CD14-positive monocyte (primary cell): ENCODE data around the gene IRF4. TPM values are rescaled to one million over a fixed set of nuclear protein-coding genes. Genes with fewer than 3 reads are reported as not detected.

Source experiments
- DNase-seq, 3 donors: peaks; one replicate each; pipeline ENCODE4 v3.0.0-alpha.2; 2011 to 2022
- H2AFZ ChIP-seq: 2 replicates; pipeline ENCODE4 v1.6.0; 2012; ENCODE audit warnings: mild to moderate bottlenecking, low read depth, low read length, inconsistent platforms; ENCODE audit not compliant: insufficient read depth, poor library complexity, severe bottlenecking
- H3K27ac ChIP-seq, 2 donors: 1 replicate in 1 of 2; 2 replicates in 1 of 2; pipeline ENCODE4 v1.5.1; 2012 to 2013; ENCODE audit warnings: low read length in 2 of 2, control low read depth in 1 of 2, inconsistent platforms in 1 of 2, low read depth in 1 of 2, mild to moderate bottlenecking in 1 of 2
- H3K27me3 ChIP-seq, 2 donors: one replicate each; pipeline versions ENCODE4 v1.6.0 to v1.6.1; 2011 to 2013; ENCODE audit warnings: low read length in 2 of 2; ENCODE audit not compliant: control insufficient read depth in 2 of 2, insufficient read depth in 2 of 2
- H3K36me3 ChIP-seq, 2 donors: replicated peaks in 1 of 2; 1 replicate in 1 of 2; 2 replicates in 1 of 2; pipeline versions ENCODE4 v1.5.1 to v1.6.1; 2012 to 2013; ENCODE audit warnings: low read length in 2 of 2, control low read depth in 1 of 2, inconsistent platforms in 1 of 2, mild to moderate bottlenecking in 1 of 2; ENCODE audit not compliant: insufficient read depth in 2 of 2, control insufficient read depth in 1 of 2
- H3K4me1 ChIP-seq, 2 donors: 1 replicate in 1 of 2; 2 replicates in 1 of 2; pipeline versions ENCODE4 v1.5.1 to v1.6.1; 2012 to 2013; ENCODE audit warnings: low read length in 2 of 2, control low read depth in 1 of 2, inconsistent platforms in 1 of 2, mild to moderate bottlenecking in 1 of 2, moderate library complexity in 1 of 2; ENCODE audit not compliant: insufficient read depth in 2 of 2, control insufficient read depth in 1 of 2
- H3K4me2 ChIP-seq: replicated peaks from 2 replicates; pipeline ENCODE3; 2012; ENCODE audit warnings: low read length, moderate library complexity, mild to moderate bottlenecking; ENCODE audit not compliant: poor library complexity, severe bottlenecking; ENCODE audit errors: extremely low read depth
- H3K4me3 ChIP-seq, 3 experiments: fragments of 200-600 bp in 1 of 3; sonication (generic) in 1 of 3; replicated peaks in 1 of 3; 1 replicate in 2 of 3; 2 replicates in 1 of 3; pipeline ENCODE4 v1.5.1; 2011 to 2013; ENCODE audit warnings: low read length in 3 of 3, mild to moderate bottlenecking in 3 of 3, control low read depth in 2 of 3, low read depth in 2 of 3, inconsistent platforms in 1 of 3, moderate library complexity in 1 of 3
- H3K79me2 ChIP-seq: 2 replicates; pipeline ENCODE4 v1.6.0; 2012; ENCODE audit warnings: mild to moderate bottlenecking, control low read depth, inconsistent platforms, low read length, moderate library complexity; ENCODE audit not compliant: insufficient read depth
- H3K9ac ChIP-seq: 2 replicates; pipeline ENCODE4 v1.6.0; 2017; ENCODE audit warnings: low read length, mild to moderate bottlenecking; ENCODE audit not compliant: insufficient read depth, poor library complexity, severe bottlenecking
- H3K9me3 ChIP-seq, 2 donors: replicated peaks in 1 of 2; 1 replicate in 1 of 2; 2 replicates in 1 of 2; pipeline versions ENCODE4 v1.5.1 to v1.6.1; 2012 to 2013; ENCODE audit warnings: low read length in 2 of 2, control low read depth in 1 of 2; ENCODE audit not compliant: control insufficient read depth in 1 of 2, insufficient read depth in 1 of 2
- H4K20me1 ChIP-seq: 2 replicates; pipeline ENCODE4 v1.6.0; 2012; ENCODE audit warnings: mild to moderate bottlenecking, low read length, control low read depth, moderate library complexity; ENCODE audit not compliant: insufficient read depth
- H3K27ac Mint-ChIP-seq, 7 donors: one replicate each; pipeline ENCODE4 v1.8.0; 2020; ENCODE audit warnings: mild to moderate bottlenecking in 7 of 7, mixed read lengths in 7 of 7, moderate library complexity in 6 of 7, inconsistent platforms in 2 of 7
- H3K27me3 Mint-ChIP-seq, 3 donors: one replicate each; pipeline ENCODE4 v1.8.0; 2021 to 2022; ENCODE audit warnings: low read depth in 3 of 3, mild to moderate bottlenecking in 3 of 3, mixed read lengths in 3 of 3, moderate library complexity in 3 of 3, inconsistent platforms in 1 of 3
- H3K36me3 Mint-ChIP-seq, 2 donors: one replicate each; pipeline ENCODE4 v1.8.0; 2020; ENCODE audit warnings: mixed read lengths in 2 of 2, inconsistent platforms in 1 of 2, mild to moderate bottlenecking in 1 of 2
- H3K4me1 Mint-ChIP-seq: one replicate; pipeline ENCODE4 v1.8.0; 2020; ENCODE audit warnings: mild to moderate bottlenecking, mixed read lengths
- H3K4me3 Mint-ChIP-seq, 2 donors: one replicate each; pipeline ENCODE4 v1.8.0; 2020; ENCODE audit warnings: mild to moderate bottlenecking in 2 of 2, mixed read lengths in 2 of 2, moderate library complexity in 1 of 2
- H3K9me3 Mint-ChIP-seq, 7 donors: one replicate each; pipeline ENCODE4 v1.8.0; 2020 to 2022; ENCODE audit warnings: mixed read lengths in 7 of 7, mild to moderate bottlenecking in 6 of 7, moderate library complexity in 6 of 7, inconsistent platforms in 2 of 7
- WGBS: methylation state at CpG from one replicate; pipeline ENCODE4 v1.1.5; 2013; ENCODE audit warnings: missing lambda C conversion rate; ENCODE audit not compliant: insufficient coverage; 5-methylcytosine and 5-hydroxymethylcytosine counted together
- intact Hi-C, 2 donors: fragments of 100-400 bp; cut with micrococcal nuclease; formaldehyde crosslinking; loops; one replicate each; pipeline versions ENCODE4 v1.15.0 to v1.15.1; 2023
- polyA plus RNA-seq, 3 donors: library from polyadenylated mRNA; depleted of rRNA in 1 of 3; unstranded in 2 of 3; stranded (reverse) in 1 of 3; fragments of 300-500 nt in 2 of 3; fragments of >200 nt in 1 of 3; fragmentation: Illumina TruSeq in 2 of 3; gene quantifications; 1 replicate in 2 of 3; 2 replicates in 1 of 3; pipeline ENCODE4 v1.2.3, GENCODE V29; 2012 to 2021
- TF ChIP-seq, protein P1 (sequence below): fragments of 200-600 bp; IDR thresholded peaks from one replicate; pipeline ENCODE4 v1.8.0; 2022; ENCODE audit warnings: antibody characterized with exemption, mild to moderate bottlenecking

IRF4 gene
- polyA plus RNA-seq, 3 donors, result 3.0 to 13.6 (median 6.4) TPM

DNA sequence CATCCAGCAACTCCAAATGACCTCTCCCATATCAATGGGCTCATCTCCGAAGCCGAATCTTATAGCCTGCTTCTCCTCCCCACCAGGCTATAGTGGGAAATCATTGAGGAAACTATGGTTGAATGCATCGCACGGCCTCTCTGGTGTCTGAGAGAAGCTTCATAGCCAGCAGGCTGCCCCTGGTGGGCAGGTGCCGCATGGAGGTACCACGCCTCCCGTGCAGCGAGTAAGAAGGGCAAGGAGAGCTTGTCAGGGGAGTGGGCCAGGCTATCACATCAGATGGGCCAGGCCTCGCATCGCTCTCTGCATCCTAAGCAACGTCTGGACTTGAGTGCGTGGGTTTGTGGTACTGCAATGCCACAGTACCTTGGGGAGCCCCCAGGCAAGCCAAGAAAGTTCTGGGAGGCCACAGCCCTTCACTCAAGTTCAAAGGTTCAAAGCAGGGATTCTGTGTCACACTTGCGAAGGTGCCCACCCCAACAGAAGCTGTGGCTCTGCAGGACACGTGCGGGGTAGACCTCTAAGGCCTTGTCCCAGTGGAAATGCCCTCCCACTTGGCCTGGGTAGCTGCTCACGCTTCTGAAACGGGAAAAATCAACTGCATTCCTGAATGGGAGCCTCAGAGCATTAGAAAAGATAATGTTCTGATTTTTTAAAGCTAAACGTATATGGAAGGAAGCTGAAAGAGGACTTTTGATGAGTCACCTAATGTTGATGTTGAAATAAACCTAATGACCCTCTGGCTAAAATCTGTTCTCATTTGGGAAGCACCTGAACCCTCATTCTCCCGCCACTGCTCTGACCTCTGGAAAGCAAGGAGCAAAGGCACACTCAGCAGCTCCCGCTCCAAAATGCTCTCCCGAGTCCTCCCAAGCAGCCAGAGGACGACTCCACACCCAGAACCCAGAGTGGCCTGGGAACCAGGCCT is 8.4 kb upstream of the IRF4 start:
- H3K27me3 ChIP-seq, result peaks cover 0 to 18% of the 10 kb centered on the region in 2 donors
- no peaks in the 10 kb centered on the region for H3K36me3 ChIP-seq
- H3K4me3 ChIP-seq, result no peak overlapping the region
- H3K4me2 ChIP-seq, result no peak overlapping the region
- no peak overlapping the region for H3K9ac ChIP-seq
- H3K27ac ChIP-seq, result no peak overlapping the region
- intact Hi-C loops, result no loop called here
- peaks cover 0 to 19% (median 0%) of the 10 kb centered on the region in 7 donors for H3K9me3 Mint-ChIP-seq
- peak overlapping the region in 4 of 7 donors; percentile 33 to 82 (median 67) for H3K27ac Mint-ChIP-seq
- no peak overlapping the region for H2AFZ ChIP-seq
- TF ChIP-seq, protein P1, sequence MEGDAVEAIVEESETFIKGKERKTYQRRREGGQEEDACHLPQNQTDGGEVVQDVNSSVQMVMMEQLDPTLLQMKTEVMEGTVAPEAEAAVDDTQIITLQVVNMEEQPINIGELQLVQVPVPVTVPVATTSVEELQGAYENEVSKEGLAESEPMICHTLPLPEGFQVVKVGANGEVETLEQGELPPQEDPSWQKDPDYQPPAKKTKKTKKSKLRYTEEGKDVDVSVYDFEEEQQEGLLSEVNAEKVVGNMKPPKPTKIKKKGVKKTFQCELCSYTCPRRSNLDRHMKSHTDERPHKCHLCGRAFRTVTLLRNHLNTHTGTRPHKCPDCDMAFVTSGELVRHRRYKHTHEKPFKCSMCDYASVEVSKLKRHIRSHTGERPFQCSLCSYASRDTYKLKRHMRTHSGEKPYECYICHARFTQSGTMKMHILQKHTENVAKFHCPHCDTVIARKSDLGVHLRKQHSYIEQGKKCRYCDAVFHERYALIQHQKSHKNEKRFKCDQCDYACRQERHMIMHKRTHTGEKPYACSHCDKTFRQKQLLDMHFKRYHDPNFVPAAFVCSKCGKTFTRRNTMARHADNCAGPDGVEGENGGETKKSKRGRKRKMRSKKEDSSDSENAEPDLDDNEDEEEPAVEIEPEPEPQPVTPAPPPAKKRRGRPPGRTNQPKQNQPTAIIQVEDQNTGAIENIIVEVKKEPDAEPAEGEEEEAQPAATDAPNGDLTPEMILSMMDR, result no peak
- H3K9me3 ChIP-seq, result no peaks in the 10 kb centered on the region
- 83% methylated on average over 15 of the region's 22 CpGs for WGBS
- H3K79me2 ChIP-seq, result no peaks in the 10 kb centered on the region
- peak overlapping the region in 1 of 2 donors; percentile 71 for H3K4me3 Mint-ChIP-seq
- DNase-seq, result peak in 2 of 3 donors; percentile 39 to 57
- H3K4me1 Mint-ChIP-seq, result peaks cover 36% of the 10 kb centered on the region
- H3K27me3 Mint-ChIP-seq, result peaks cover 30 to 57% (median 39%) of the 10 kb centered on the region in 3 donors
- H4K20me1 ChIP-seq, result no peaks in the 10 kb centered on the region
- no peaks in the 10 kb centered on the region for H3K36me3 Mint-ChIP-seq
- peaks cover 31 to 37% of the 10 kb centered on the region in 2 donors for H3K4me1 ChIP-seq

DNA sequence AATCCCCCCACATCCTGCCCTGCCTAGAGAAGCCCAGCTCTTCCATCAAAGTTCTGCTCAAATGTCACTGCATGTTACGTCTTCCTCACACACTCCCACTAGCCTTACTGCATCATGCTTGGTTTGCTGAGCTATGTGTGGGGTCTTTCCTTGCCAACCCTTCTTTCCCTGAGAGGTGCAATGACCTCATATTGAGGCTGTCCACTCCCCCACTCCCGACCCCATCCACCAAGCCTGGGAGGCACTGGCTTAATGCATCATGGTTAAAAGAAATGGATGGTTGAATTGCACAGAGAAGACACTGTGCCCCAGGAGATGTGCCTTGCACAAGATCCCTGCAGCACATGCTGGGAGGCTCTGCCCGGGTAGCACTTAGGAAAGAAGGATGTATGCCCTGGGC is 7.7 kb upstream of the IRF4 start:
- DNase-seq, result no peak
- no peak overlapping the region for H3K4me2 ChIP-seq
- Mint-ChIP-seq H3K36me3 (no peaks in the 10 kb centered on the region), H3K27ac (peak overlapping the region in 2 of 7 donors; percentile 46 to 82), H3K27me3 (peaks cover 27 to 57% (median 37%) of the 10 kb centered on the region in 3 donors), H3K4me1 (peaks cover 42% of the 10 kb centered on the region), H3K9me3 (peaks cover 0 to 20% (median 0%) of the 10 kb centered on the region in 7 donors), H3K4me3 (peak overlapping the region in 1 of 2 donors; percentile 71)
- intact Hi-C loops, result no loop called here
- H3K4me3 ChIP-seq, result no peak overlapping the region
- H3K79me2 ChIP-seq, result no peaks in the 10 kb centered on the region
- H2AFZ ChIP-seq, result no peak overlapping the region
- H3K9me3 ChIP-seq, result no peaks in the 10 kb centered on the region
- TF ChIP-seq, protein P1, result no peak
- H3K36me3 ChIP-seq, result no peaks in the 10 kb centered on the region
- peaks cover 37 to 44% of the 10 kb centered on the region in 2 donors for H3K4me1 ChIP-seq
- H3K9ac ChIP-seq, result no peak overlapping the region
- WGBS, result no CpG with 5 or more reads among the region's 3 CpGs
- H3K27ac ChIP-seq, result no peak overlapping the region
- H4K20me1 ChIP-seq, result no peaks in the 10 kb centered on the region
- peaks cover 0 to 18% of the 10 kb centered on the region in 2 donors for H3K27me3 ChIP-seq
